ENCODE data around the gene CHMP6. TPM values are rescaled to one million over a fixed set of nuclear protein-coding genes. Genes with fewer than 3 reads are reported as not detected.

Gene CHMP6
- total and polyA plus RNA-seq, 12 donors: 7.8 to 35.3 (median 25.8) TPM

- intact Hi-C loops (cut with DNase I): no loop called here
- Histone ChIP-seq H3K9me3 (replicated peaks in 1 of 3) (no peaks in the 10 kb centered on the region), H3K27me3 (peaks cover 14% of the 10 kb centered on the region), H3K27ac (no peak overlapping the region), H3K36me3 (replicated peaks in 1 of 2) (peaks cover 0 to 31% of the 10 kb centered on the region in 2 donors), H3K4me1 (replicated peaks in 1 of 2) (peaks cover 14 to 25% of the 10 kb centered on the region in 2 donors), H3K4me3 (no peak overlapping the region)
- no peak for DNase-seq
- no peak for TF ChIP-seq POLR2A (IDR thresholded peaks at IDR 0.05)
- no peak for TF ChIP-seq CTCF (IDR thresholded peaks at IDR 0.05)
- WGBS, 4 donors: 70 to 87% (median 76%) methylated on average over 7 to 10 of the region's 10 CpGs
These were observed 10.4 kb downstream of the CHMP6 start for GRCh38 chr17:81002013-81002384.

- H3K9me3 ChIP-seq (replicated peaks in 1 of 3): no peaks in the 10 kb centered on the region
- H3K27ac ChIP-seq: no peak overlapping the region
- H3K36me3 ChIP-seq (replicated peaks in 1 of 2): peaks cover 0 to 24% of the 10 kb centered on the region in 2 donors
- TF ChIP-seq POLR2A (IDR thresholded peaks at IDR 0.05) (no peak), CTCF (IDR thresholded peaks at IDR 0.05) (no peak)
- intact Hi-C loops (cut with DNase I): no loop called here
- WGBS, 4 donors: 42 to 48% (median 45%) methylated on average over 19 to 21 of the region's 21 CpGs
- H3K4me1 ChIP-seq (replicated peaks in 1 of 2): peaks cover 14 to 25% of the 10 kb centered on the region in 2 donors
- H3K27me3 ChIP-seq: peaks cover 14% of the 10 kb centered on the region
- DNase-seq: peak; percentile 60 to 85 (median 67)
- no peak overlapping the region for H3K4me3 ChIP-seq
These were observed 11.0 kb downstream of the CHMP6 start for GRCh38 chr17:81002409-81003361.

- peak overlapping the region in 1 of 4 donors; percentile 17 for H3K4me3 ChIP-seq
- H3K4me1 ChIP-seq (replicated peaks in 1 of 2): peaks cover 14 to 25% of the 10 kb centered on the region in 2 donors
- no peak for DNase-seq
- WGBS, 4 donors: 2 to 12% (median 4%) methylated on average over 7 to 72 of the region's 72 CpGs
- peaks cover 0 to 12% of the 10 kb centered on the region in 2 donors for H3K36me3 ChIP-seq (replicated peaks in 1 of 2)
- H3K9me3 ChIP-seq (replicated peaks in 1 of 3): no peaks in the 10 kb centered on the region
- no peak for TF ChIP-seq CTCF (IDR thresholded peaks at IDR 0.05)
- no peak for TF ChIP-seq POLR2A (IDR thresholded peaks at IDR 0.05)
- intact Hi-C loops (cut with DNase I): no loop called here
- H3K27ac ChIP-seq: no peak overlapping the region
- H3K27me3 ChIP-seq: peaks cover 14% of the 10 kb centered on the region
These were observed 12.3 kb downstream of the CHMP6 start for GRCh38 chr17:81003711-81004475.

GRCh38 chr17:81006891-81007290 lies 15.2 kb downstream of the CHMP6 start:
- WGBS, 4 donors: 62 to 72% (median 68%) methylated on average over 10 of the region's 10 CpGs
- no peak for TF ChIP-seq CTCF (IDR thresholded peaks at IDR 0.05)
- TF ChIP-seq POLR2A (IDR thresholded peaks at IDR 0.05): no peak
- intact Hi-C loops (cut with DNase I): no loop called here

More at GRCh38 chr17:81006891-81007290, 15.2 kb downstream of the CHMP6 start:
- H3K36me3 ChIP-seq (replicated peaks in 1 of 2): no peaks in the 10 kb centered on the region
- DNase-seq: no peak
- no peak overlapping the region for H3K4me3 ChIP-seq
- H3K27ac ChIP-seq: no peak overlapping the region
- H3K4me1 ChIP-seq (replicated peaks in 1 of 2): peaks cover 9 to 16% of the 10 kb centered on the region in 2 donors
- H3K27me3 ChIP-seq: peaks cover 14% of the 10 kb centered on the region
- H3K9me3 ChIP-seq (replicated peaks in 1 of 3): peaks cover 0 to 3% (median 0%) of the 10 kb centered on the region in 3 donors
